A549 (cell line): ENCODE measurements around the gene BTG4. TPM values are rescaled to one million over a fixed set of nuclear protein-coding genes. Genes with fewer than 3 reads are reported as not detected.

Experiments
- ATAC-seq, 2 experiments: fragments of 200-7000 bp in 1 of 2; fragments of >200 bp in 1 of 2; cut with Nextera tagmentation in 1 of 2; cut with Tn5 transposase in 1 of 2; 3 replicates each; pipeline versions ENCODE4 v1.8.0 to v1.9.1; 2018 to 2020; ENCODE audit warnings: mild to moderate bottlenecking in 1 of 2, moderate library complexity in 1 of 2
- CTCF ChIA-PET: fragments of 300-600 bp; sonication (Branson Sonifier 250); formaldehyde crosslinking; extraction: SDS; loops from one replicate; lab custom pipeline; 2021; ENCODE audit warnings: antibody characterized with exemption, inconsistent platforms; lab: Yijun Ruan, JAX
- POLR2A ChIA-PET: fragments of 350-600 bp; formaldehyde crosslinking; extraction: SDS; loops from one replicate; lab custom pipeline; 2021; ENCODE audit warnings: antibody characterized with exemption, inconsistent platforms; lab: Yijun Ruan, JAX
- DNase-seq, 2 experiments: peaks; one replicate each; pipeline versions ENCODE4 v3.0.0 to v3.0.0-alpha.2; 2011 to 2016; ENCODE audit warnings: low read depth in 1 of 2, low spot score in 1 of 2
- FAIRE-seq: peaks from 2 replicates; lab custom pipeline; 2011; peaks lifted over from hg19 to GRCh38; lab: Jason Lieb, UNC
- H3K27ac ChIP-seq, 2 experiments: fragments of >200 bp; sonication (Bioruptor Twin); formaldehyde crosslinking; 3 replicates each; pipeline ENCODE4 v1.5.1; 2016 to 2017
- H3K4me1 ChIP-seq: fragments of >200 bp; sonication (Bioruptor Twin); formaldehyde crosslinking; 3 replicates; pipeline ENCODE4 v1.6.1; 2016
- H3K4me2 ChIP-seq: fragments of >200 bp; sonication (Bioruptor Twin); formaldehyde crosslinking; 3 replicates; pipeline ENCODE4 v1.6.1; 2016
- H3K4me3 ChIP-seq: fragments of >200 bp; sonication (Bioruptor Twin); formaldehyde crosslinking; 3 replicates; pipeline ENCODE4 v1.5.1; 2016
- H3K9me3 ChIP-seq: fragments of >200 bp; sonication (Bioruptor Twin); formaldehyde crosslinking; 3 replicates; pipeline ENCODE4 v1.6.1; 2016
- CBX8 ChIP-seq: fragments of 200-600 bp; sonication (generic); IDR thresholded peaks from 2 replicates; pipeline ENCODE4 v1.6.1; 2016
- E2F6 ChIP-seq: IDR thresholded peaks from 2 replicates; pipeline ENCODE4 v1.6.1; 2012; ENCODE audit warnings: low read depth, borderline replicate concordance
- EP300 ChIP-seq, 2 experiments: fragments of >200 bp; sonication (Bioruptor Twin); formaldehyde crosslinking; IDR thresholded peaks; 2 replicates in 1 of 2; 3 replicates in 1 of 2; pipeline ENCODE4 v1.6.1; 2016 to 2017
- ESRRA ChIP-seq: fragments of 150-350 bp; IDR thresholded peaks from 2 replicates; pipeline ENCODE4 v1.6.1; 2014; ENCODE audit warnings: mild to moderate bottlenecking, low read length, borderline replicate concordance
- FOSL2 ChIP-seq, 2 experiments: fragments of 450-650 bp in 1 of 2; fragments of >200 bp in 1 of 2; sonication (Bioruptor Twin) in 1 of 2; formaldehyde crosslinking; IDR thresholded peaks; 2 replicates each; pipeline versions ENCODE4 v1.5.0 to v1.6.1; 2016 to 2020; ENCODE audit warnings: mild to moderate bottlenecking in 1 of 2, moderate library complexity in 1 of 2
- HDAC2 ChIP-seq: fragments of 200-600 bp; sonication (generic); IDR thresholded peaks from 2 replicates; pipeline ENCODE4 v1.6.1; 2016
- HES2 ChIP-seq: fragments of >200 bp; sonication (Bioruptor Twin); formaldehyde crosslinking; IDR thresholded peaks from 2 replicates; pipeline ENCODE4 v1.6.1; 2016
- HEYL ChIP-seq: fragments of 250-450 bp; sonication (Bioruptor Pico); IDR thresholded peaks from 2 replicates; pipeline ENCODE4 v1.8.0; 2021; ENCODE audit warnings: mild to moderate bottlenecking, moderate library complexity
- HMGXB4 ChIP-seq: fragments of 250-450 bp; sonication (Bioruptor Pico); IDR thresholded peaks from 2 replicates; pipeline ENCODE4 v1.5.0; 2021; ENCODE audit warnings: mild to moderate bottlenecking, moderate library complexity, borderline replicate concordance
- KDM1A ChIP-seq: fragments of 200-600 bp; sonication (generic); IDR thresholded peaks from 2 replicates; pipeline ENCODE4 v1.6.1; 2016; ENCODE audit warnings: low read depth, mild to moderate bottlenecking
- MAFK ChIP-seq: fragments of 450-650 bp; IDR thresholded peaks from 2 replicates; pipeline ENCODE4 v1.6.1; 2014; ENCODE audit not compliant: partially characterized antibody
- MYC ChIP-seq: IDR thresholded peaks from 2 replicates; pipeline ENCODE4 v1.6.1; 2012; ENCODE audit warnings: mild to moderate bottlenecking, inconsistent platforms, low read length, improper control_type of control experiment, borderline replicate concordance
- NFE2L2 ChIP-seq: fragments of 150-350 bp; conservative IDR thresholded peaks from 2 replicates; pipeline ENCODE4 v1.6.1; 2014; ENCODE audit warnings: low read length
- PBX3 ChIP-seq: IDR thresholded peaks from 2 replicates; pipeline ENCODE4 v1.6.1; 2012
- PHF8 ChIP-seq: fragments of 200-600 bp; sonication (generic); IDR thresholded peaks from 2 replicates; pipeline ENCODE4 v1.6.1; 2016; ENCODE audit warnings: low read depth, mild to moderate bottlenecking, antibody characterized with exemption, moderate library complexity, borderline replicate concordance
- POLR2A ChIP-seq: IDR thresholded peaks from 2 replicates; pipeline ENCODE4 v1.6.1; 2012; ENCODE audit warnings: mild to moderate bottlenecking, low read length
- RARB ChIP-seq: fragments of 250-450 bp; sonication (Bioruptor Pico); IDR thresholded peaks from 2 replicates; pipeline ENCODE4 v1.8.0; 2021; ENCODE audit warnings: mild to moderate bottlenecking, moderate library complexity
- REST ChIP-seq: fragments of 200-600 bp; sonication (generic); IDR thresholded peaks from 2 replicates; pipeline ENCODE4 v1.6.1; 2016; ENCODE audit warnings: antibody characterized with exemption, mild to moderate bottlenecking, moderate library complexity
- SREBF2 ChIP-seq: fragments of 450-650 bp; IDR thresholded peaks from 2 replicates; pipeline ENCODE4 v1.6.1; 2014; ENCODE audit warnings: mild to moderate bottlenecking, moderate library complexity
- TFCP2L1 ChIP-seq: fragments of 250-450 bp; sonication (Bioruptor Pico); IDR thresholded peaks from 2 replicates; pipeline ENCODE4 v1.5.0; 2021; ENCODE audit warnings: mild to moderate bottlenecking
- ZFP36 ChIP-seq: fragments of 450-650 bp; IDR thresholded peaks from 2 replicates; pipeline ENCODE4 v1.6.1; 2014; ENCODE audit warnings: borderline replicate concordance; ENCODE audit not compliant: partially characterized antibody
- WGBS: methylation state at CpG from one replicate; pipeline ENCODE4 v1.1.6; 2017; ENCODE audit errors: missing lambda C conversion rate; 5-methylcytosine and 5-hydroxymethylcytosine counted together
- polyA plus RNA-seq, 4 experiments: library from polyadenylated mRNA; depleted of rRNA in 3 of 4; stranded (reverse); fragments of >200 nt; fragmentation: RNase III in 1 of 4; extraction: RNeasy Plus Mini Kit Qiagen cat#74134 plus additional on column Dnase treatment in 1 of 4; gene quantifications; 2 replicates in 3 of 4; 3 replicates in 1 of 4; pipeline ENCODE4 v1.2.3, GENCODE V29; 2011 to 2017

The BTG4 gene
- polyA plus RNA-seq, 2 of the 4 experiments (the other 2 are of a cell fraction) = 0.23 to 0.36 TPM

- TF ChIP-seq REST = no peak
- no peak for TF ChIP-seq PBX3
- TF ChIP-seq, all 56 proteins: peak for 0
Measured at GRCh38 chr11:111490496-111490895, 21.7 kb downstream of the BTG4 start (continued).

- FAIRE-seq (no peak), DNase-seq (no peak), ATAC-seq (no peak)
- CTCF ChIA-PET = interaction anchor here (1.1 to 1.3 kb wide), 2 partner anchors 59 to 294 kb away, joined by 3 read pairs; no protein-coding TSS in a partner anchor
- H3K9me3 ChIP-seq = peaks cover 6% of the 10 kb centered on the region; the same call in 2 of the 3 replicates
- no peaks in the 10 kb centered on the region for H3K4me1 ChIP-seq
- no peak overlapping the region for H3K27ac ChIP-seq
- TF ChIP-seq ESRRA = no peak
- no peak overlapping the region for H3K4me3 ChIP-seq
- no peak overlapping the region for H3K4me2 ChIP-seq
- POLR2A ChIA-PET = no interaction called here
Measured at GRCh38 chr11:111483431-111483830, 28.8 kb downstream of the BTG4 start.

GRCh38 chr11:111479666-111480065 lies 32.5 kb downstream of the BTG4 start:
- 9% methylated on average over 1 of the region's 1 CpG for WGBS
- H3K4me1 ChIP-seq = no peaks in the 10 kb centered on the region
- ATAC-seq (no peak), DNase-seq (no peak), FAIRE-seq (no peak)
- no peak overlapping the region for H3K4me2 ChIP-seq
- no peak overlapping the region for H3K27ac ChIP-seq
- TF ChIP-seq CBX8 = no peak
- TF ChIP-seq REST = no peak
- TF ChIP-seq HMGXB4 (CRISPR knock-in tag) = no peak
- TF ChIP-seq FOSL2 (IDR thresholded peaks at IDR 0.05) = no peak
- no peak for TF ChIP-seq FOSL2 (CRISPR knock-in tag; IDR thresholded peaks at IDR 0.05)
- TF ChIP-seq PHF8 = no peak
- no peak for TF ChIP-seq KDM1A
- no peak for TF ChIP-seq ESRRA
- no peak for TF ChIP-seq ZFP36
- no peak for TF ChIP-seq MAFK
- no peak for TF ChIP-seq MYC
- no peak for TF ChIP-seq EP300 (IDR thresholded peaks at IDR 0.05)
- no peak for TF ChIP-seq TFCP2L1 (CRISPR knock-in tag)
- no peak for TF ChIP-seq HDAC2
- no peak for TF ChIP-seq POLR2A
- no peak for TF ChIP-seq SREBF2
- no peak for TF ChIP-seq HEYL (CRISPR knock-in tag)
- TF ChIP-seq E2F6 = no peak
- no peak for TF ChIP-seq HES2
- TF ChIP-seq RARB = no peak
- no peak for TF ChIP-seq NFE2L2
- TF ChIP-seq, all 56 proteins: peak for 0
- POLR2A ChIA-PET = interaction anchor here (0.6 kb wide), 1 partner anchor 754 kb away, joined by 3 read pairs; no protein-coding TSS in a partner anchor
- CTCF ChIA-PET = interaction anchor here (1.0 to 2.1 kb wide), 3 partner anchors 14 to 85 kb away, joined by 3 to 7 read pairs (median 5); no protein-coding TSS in a partner anchor
- Histone ChIP-seq H3K4me3 (no peak overlapping the region), H3K9me3 (peaks cover 6% of the 10 kb centered on the region; the same call in 2 of the 3 replicates)
